IMR-90 (cell line): ENCODE measurements around the gene WDR70.

Experiments used
- BHLHE40 ChIP-seq: fragments of 150-350 bp; IDR thresholded peaks from 2 replicates; pipeline ENCODE4 v1.6.1; 2016; ENCODE audit warnings: mild to moderate bottlenecking, low read depth, low read length
- CEBPB ChIP-seq: IDR thresholded peaks from 2 replicates; pipeline ENCODE4 v1.6.1; 2012; ENCODE audit warnings: low read depth, low read length, improper control_type of control experiment
- CTCF ChIP-seq: conservative IDR thresholded peaks from 2 replicates; pipeline ENCODE4 v1.5.1; 2012; ENCODE audit warnings: mild to moderate bottlenecking, low read depth, low read length, improper control_type of control experiment
- FOS ChIP-seq: fragments of 150-350 bp; IDR thresholded peaks from 2 replicates; pipeline ENCODE4 v1.6.1; 2016; ENCODE audit warnings: low read depth, low read length
- MAFK ChIP-seq: IDR thresholded peaks from 2 replicates; pipeline ENCODE4 v1.6.1; 2012; ENCODE audit warnings: low read depth, low read length, improper control_type of control experiment
- MXI1 ChIP-seq: IDR thresholded peaks from 2 replicates; pipeline ENCODE4 v1.6.1; 2012; ENCODE audit warnings: low read depth, mild to moderate bottlenecking, low read length, moderate library complexity, borderline replicate concordance
- NFE2L2 ChIP-seq: fragments of 150-350 bp; IDR thresholded peaks from 2 replicates; pipeline ENCODE4 v1.6.1; 2016; ENCODE audit warnings: low read depth, mild to moderate bottlenecking, low read length
- POLR2A ChIP-seq: IDR thresholded peaks from 2 replicates; pipeline ENCODE4 v1.6.1; 2012; ENCODE audit warnings: mild to moderate bottlenecking, low read depth, low read length
- RAD21 ChIP-seq: IDR thresholded peaks from 2 replicates; pipeline ENCODE4 v1.6.1; 2012; ENCODE audit warnings: low read length, improper control_type of control experiment
- RCOR1 ChIP-seq: IDR thresholded peaks from 2 replicates; pipeline ENCODE4 v1.6.1; 2012; ENCODE audit warnings: mild to moderate bottlenecking, low read length, improper control_type of control experiment; ENCODE audit not compliant: insufficient replicate concordance
- RFX5 ChIP-seq: IDR thresholded peaks from 2 replicates; pipeline ENCODE4 v1.8.0; 2012; ENCODE audit warnings: low read depth, mild to moderate bottlenecking, low read length, moderate library complexity
- SMC3 ChIP-seq: fragments of 150-350 bp; IDR thresholded peaks from 2 replicates; pipeline ENCODE4 v1.6.1; 2016; ENCODE audit warnings: low read depth, mild to moderate bottlenecking, antibody characterized with exemption, low read length, moderate library complexity
- USF2 ChIP-seq: fragments of 150-350 bp; IDR thresholded peaks from 2 replicates; pipeline ENCODE4 v1.6.1; 2017; ENCODE audit warnings: mild to moderate bottlenecking, antibody characterized with exemption, low read length, low read depth

DNA sequence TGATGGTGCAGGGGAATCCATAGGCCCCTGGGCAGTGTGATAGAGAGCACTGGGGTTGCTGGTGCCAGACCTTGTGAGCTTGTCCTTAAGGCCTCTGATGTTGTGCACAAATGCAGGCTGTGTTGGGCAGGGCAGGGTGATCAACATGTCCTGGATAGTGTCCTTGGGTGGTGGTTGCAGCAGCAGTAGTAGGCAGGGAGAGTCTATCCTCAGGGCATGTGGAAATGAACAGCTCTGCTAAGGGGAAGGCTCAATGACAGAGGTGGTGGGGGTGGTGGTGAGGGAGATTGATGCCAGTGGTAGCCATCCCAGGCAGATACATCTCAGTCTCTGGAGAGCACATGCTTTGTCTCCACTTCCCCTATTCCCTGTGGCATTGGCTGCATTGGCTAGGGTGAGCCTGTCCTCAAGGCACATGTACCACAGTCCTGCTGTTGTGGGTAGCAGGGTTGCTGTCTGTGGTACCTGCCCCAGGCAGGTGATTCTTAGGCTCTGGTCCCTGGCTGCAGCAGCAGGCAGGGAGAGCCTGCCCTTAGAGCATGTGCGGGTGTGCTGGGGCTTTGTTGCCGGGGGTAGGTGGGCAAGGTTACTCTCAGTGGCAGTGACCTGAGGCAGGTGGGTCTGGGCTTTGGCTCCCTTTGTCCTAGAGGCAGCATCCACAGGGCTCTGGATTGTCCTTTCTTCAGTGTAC is 111.1 kb downstream of the WDR70 start:
- TF ChIP-seq POLR2A = no peak
- no peak for TF ChIP-seq CTCF
- TF ChIP-seq SMC3 = no peak
- TF ChIP-seq BHLHE40 = no peak
- no peak for TF ChIP-seq RAD21
- TF ChIP-seq RCOR1 = no peak
- TF ChIP-seq RFX5 = no peak
- no peak for TF ChIP-seq MAFK
- TF ChIP-seq NFE2L2 = no peak
- no peak for TF ChIP-seq CEBPB
- TF ChIP-seq FOS = no peak
- no peak for TF ChIP-seq USF2
- no peak for TF ChIP-seq MXI1
